Measurements from ENCODE around the gene STOX1.
"Not testable (repeated sequence)": the region's sequence is repeated elsewhere in the genome, so short reads cannot be mapped to it uniquely, and the experiment has no call there.

Gene STOX1

DNA sequence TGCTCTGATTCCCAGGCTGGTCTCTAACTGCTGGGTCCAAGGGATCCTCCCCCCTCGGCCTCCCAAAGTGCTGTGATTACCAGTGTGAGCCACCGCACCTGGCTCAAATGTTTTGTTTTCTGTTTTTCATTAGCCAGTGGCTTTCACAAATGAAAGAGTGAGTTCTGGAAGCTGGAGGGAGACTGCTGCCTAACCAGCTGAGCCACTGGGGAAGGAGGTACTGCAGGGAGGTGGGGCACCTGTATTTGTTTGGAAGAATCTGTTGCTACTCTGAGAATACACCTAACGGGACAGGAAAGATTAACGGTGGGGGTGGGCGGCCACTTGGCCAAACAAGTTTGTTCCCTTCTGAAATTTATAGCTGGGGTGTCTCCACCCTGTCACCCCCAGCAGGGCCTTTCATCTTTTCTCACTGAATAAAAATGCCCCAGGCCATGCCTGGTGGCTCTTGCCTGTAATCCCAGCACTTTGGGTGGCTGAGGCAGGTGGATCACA, 4.7 kb downstream of the STOX1 start:
- no peak for DNase-seq

DNA sequence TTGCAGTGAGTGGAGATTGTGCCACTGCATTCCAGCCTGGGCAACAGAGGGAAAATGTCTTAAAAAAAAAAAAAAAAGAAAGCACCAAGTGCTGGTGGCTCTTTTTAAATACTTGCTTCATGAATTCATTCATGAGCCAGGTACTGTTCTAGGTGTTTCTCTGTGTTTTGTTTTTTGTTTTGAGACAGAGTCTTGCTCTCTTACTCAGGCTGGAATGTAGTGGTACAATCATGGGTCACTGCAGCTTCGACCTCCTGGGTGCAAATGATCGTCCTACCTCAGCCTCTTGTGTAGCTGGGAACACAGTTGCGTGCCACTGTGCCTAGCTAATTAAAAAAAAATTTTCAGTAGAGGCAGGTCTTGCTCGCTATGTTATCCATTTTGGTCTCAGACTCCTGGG, 5.3 kb downstream of the STOX1 start:
- DNase-seq, result no peak

DNA sequence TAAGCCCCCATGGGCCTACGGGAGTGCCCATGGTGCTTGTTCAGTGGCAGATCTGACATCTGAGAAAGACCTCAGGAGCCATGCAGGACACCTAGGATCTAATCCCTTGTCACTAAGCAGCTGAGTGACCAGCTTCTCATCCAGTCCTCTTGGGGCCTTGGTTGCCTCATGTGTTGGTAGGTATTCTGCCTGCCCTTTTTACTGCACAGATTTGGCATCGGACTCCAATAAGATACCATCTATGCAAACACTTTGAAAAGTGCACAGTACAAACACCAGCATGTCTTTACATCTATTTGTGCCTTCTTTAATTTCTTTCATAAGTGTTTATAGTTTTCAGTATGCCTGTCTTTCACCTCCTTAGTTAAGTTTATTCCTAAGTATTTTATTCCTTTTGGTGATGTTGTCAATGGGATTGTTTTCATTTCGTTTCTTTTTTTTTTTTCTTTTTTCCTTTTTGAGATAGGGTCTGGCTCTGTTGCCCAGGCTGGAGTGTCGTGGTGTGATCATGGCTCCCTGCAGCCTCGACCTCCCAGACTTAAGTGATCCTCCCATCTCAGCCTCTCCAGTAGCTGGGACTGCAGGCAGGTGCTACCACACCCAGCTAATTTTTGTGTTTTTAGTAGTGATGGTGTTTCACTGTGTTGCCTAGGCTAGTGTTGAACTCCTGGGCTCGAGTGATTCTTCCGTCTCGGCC, 10.4 kb downstream of the STOX1 start:
- no peak for DNase-seq

DNA sequence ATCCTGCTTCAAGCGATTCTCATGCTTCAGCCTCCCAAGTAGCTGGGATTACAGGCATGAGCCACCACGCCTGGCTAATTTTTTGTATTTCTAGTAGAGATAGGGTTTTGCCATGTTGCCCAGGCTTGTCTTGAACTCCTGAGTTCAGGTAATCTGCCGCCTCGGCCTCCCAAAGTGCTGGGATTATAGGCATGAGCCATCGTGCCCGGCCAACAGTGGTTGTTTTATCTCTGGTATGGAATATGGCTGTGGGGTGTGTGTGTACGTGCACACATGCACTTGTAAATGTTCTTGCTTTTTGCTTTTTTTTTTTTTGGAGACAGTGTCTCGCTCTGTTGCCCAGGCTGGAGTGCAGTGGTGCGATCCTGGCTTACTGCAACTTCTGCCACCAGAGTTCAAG, 13.3 kb downstream of the STOX1 start:
- DNase-seq, result not testable (repeated sequence)

DNA sequence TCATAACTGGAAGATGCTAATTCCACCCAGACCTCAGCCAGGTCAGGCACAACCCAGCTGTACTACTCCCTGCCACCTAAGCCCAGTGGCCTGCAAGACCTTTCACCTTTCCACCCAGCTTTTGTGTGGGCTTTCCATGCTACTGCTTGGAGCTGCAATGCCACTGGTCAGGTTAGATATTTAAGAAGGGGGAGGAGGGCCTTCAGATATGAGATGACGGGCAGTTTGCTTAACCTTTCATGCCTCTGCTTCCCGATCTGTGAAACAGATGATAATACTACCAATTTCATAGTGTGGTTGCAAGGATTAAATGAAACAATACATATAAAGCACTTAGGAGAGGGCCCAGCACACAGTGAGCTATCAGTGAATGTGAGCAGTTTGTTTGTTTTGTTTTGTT, 20.9 kb downstream of the STOX1 start:
- no peak for DNase-seq

DNA sequence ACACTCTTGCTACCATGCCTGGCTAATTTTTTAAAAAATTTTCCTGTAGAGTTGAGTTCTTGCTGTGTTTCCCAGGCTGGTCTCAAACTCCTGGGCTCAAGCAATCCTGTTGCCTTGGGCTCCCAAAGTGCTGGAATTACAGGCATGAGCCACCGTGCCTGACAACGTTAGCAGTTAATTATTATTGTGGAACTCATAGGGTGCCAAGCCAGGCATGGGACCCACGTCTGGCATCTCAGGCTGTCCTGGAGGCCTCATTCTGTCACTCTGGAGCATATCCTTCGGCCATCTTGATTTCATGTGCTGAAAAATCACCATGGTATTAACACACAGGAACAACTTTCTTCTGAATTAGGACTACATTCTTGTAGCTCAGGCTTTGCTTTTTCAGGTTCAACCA, 21.5 kb downstream of the STOX1 start:
- no peak for DNase-seq

DNA sequence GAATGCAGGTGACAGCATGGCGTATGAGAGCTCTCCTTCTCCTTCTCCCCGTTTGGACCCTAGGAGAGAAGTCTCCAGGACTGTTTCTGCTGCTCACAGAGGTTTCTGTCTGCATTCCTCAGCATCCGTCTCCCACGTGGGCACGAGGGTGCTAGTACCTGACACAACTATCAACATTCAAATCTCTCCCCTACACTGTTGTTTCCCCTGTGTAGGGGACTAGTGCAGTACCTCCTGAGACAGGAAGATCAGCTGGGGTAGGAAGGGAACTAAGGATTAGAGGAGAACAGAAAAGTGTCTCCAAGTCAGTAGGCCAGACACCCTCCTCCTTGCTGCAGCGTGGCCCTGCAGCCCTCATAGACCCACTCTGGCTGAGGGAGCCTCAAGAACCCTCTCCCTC, 29.0 kb downstream of the STOX1 start:
- no peak for DNase-seq

DNA sequence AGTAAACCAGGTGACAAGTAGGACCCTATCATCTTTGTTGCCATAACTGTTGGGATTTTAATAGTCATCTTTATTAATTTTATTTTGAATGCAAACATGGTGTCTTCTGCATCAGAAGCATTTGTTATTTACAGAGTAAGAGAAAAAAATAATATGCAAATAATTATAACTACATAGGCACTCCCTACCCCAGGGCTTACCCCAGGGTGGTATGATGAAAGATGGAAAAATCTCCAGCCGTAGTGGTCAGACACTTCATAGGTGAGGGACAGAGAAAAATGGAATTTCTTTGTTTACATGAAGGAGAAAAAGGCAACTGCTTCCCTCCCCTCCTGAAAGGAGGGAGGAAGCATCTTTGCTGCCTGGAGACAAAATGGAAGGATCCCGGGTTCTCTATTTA, 29.7 kb downstream of the STOX1 start:
- DNase-seq, result no peak

DNA sequence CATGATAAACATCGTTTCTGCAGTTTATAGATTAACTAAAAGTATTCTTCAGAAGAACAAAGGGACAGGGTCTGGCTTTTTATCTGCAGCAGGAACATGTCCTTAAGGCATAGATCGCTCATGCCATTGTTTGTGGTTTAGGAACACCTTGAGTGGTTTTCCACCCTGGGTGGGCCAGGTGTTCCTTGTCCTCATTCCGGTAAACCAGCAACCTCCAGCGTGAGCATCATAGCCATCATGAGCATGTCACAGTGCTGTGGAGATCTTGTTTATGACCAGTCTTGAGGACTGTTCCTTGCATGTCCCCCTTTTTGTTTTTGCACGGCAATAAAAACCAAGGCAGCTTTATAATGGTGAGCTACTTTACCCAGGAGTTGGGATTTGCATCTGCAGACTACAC, 33.9 kb downstream of the STOX1 start:
- no peak for DNase-seq

DNA sequence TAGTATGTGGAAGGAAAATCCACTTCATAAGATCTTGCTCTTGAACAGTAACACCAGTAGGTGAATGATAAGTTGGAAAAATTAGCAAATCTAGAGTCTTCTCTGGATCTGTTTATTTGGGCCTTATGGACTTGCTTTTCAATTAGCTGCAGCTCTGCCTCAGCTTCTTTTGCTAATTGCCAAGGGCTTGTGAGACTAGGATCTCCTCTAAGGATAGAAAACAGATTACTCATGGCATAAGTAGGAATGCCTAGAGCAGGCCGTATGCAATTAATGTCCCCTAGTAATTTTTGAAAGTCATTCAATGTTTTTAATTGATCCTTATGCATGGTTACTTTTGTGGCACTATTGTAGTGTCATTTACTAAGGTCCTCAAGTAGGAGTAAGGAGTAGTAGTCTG, 37.3 kb downstream of the STOX1 start:
- DNase-seq, result no peak

DNA sequence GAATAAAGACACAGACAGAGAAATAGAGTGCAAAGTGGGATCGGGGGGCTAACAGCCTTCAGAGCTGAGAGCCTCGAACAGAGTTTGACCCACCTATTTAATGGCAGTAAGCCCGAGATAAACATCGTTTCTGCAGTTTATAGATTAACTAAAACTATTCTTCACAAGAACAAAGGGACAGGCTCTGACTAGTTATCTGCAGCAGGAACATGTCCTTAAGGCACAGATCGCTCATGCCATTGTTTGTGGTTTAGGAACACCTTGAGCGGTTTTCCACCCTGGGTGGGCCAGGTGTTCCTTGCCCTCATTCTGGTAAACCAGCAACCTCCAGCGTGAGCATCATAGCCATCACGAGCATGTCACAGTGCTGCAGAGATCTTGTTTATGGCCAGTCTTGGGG, 40.8 kb downstream of the STOX1 start:
- DNase-seq, result not testable (repeated sequence)

DNA sequence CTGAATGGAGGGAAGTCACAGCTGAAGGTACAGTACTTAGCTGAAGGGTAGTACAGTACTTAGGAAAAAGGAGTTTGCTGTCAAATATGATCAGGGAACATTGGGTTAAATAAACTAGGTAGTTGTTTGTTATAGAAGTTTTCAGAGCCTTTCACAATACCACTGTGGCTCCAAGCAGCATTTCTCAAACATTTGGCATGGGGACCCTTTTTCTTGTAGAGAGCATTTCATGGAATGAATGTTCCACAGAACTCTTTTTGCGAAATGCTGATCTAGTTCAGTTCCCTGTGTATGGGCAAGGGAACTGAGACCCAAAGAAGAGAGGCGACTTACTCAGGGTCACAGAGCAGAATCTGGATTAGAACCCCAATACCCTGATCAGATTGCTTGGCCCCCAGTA, 42.3 kb downstream of the STOX1 start:
- no peak for DNase-seq

DNA sequence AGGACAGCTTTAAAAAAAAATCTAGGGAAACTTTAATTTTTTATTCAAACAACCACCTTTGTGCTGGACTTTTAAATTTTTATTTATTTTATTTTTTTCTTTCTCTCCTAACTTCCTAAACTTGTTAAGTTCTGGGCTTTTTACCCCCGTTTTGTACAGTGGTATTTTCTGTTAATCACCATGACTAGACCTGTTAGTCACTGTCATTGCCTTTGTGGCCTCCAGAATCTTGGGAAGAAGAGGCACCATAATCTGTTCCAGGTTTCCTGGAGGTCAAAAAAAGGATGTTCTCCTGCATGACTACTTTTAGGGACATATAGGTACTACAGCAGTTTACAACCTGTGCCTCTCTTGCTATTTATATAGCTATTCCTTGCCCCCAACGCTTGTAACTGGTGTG, 42.7 kb downstream of the STOX1 start:
- no peak for DNase-seq

DNA sequence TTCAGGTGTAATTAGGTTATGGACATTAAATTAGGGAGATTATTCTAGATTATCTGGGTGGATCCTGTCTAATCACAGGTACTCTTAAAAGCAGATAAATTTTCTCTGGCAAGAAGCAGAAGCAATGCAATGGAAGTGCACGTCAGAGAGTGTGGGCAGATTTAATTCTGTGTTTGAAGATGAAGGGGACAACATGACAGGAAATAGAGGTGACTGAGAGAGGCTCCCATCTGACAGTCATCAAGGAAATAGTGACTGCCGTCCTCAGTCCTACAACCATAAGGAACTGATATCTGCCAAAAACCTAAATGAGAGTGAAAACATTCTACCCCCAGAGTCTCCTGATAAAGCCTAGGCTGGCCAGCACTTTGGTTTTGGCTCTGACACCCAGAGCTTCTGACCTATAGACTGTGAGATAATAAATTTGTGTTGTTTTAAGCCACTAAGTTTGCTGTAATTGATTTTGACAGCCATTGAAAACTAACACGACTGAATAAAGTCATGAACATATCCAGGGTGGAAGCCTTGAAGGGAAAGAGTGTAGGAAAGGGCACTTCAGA, 43.3 kb downstream of the STOX1 start:
- no peak for DNase-seq

DNA sequence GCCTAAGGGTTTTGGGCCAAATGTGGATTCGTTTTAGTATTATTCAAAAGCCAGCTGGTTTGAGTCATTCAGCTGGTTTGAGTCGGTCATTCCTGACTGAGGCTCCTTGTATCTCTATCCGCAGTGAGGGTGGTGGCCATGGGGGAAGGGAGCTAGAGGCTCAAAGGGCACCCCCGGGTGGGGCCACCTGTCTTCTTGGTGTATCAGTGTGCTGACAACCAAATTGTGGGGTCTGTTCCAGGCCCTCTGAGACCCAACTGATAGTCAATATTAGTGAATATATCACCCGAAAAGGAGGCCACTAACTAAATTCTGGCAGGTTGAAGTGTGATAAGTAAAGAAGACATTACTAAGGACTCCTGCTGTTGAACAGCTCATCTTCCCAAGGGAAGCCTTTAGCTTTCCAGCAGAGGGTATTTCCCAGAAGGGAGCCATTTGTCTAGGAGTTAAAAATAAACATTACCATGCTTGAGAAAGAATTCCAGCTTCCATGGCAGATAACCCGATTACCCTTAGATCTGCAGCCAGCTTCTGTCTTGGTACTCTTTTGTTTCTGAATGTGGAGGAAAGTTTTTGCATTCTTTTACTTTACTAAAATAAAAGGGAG, 43.9 kb downstream of the STOX1 start:
- DNase-seq, result no peak

DNA sequence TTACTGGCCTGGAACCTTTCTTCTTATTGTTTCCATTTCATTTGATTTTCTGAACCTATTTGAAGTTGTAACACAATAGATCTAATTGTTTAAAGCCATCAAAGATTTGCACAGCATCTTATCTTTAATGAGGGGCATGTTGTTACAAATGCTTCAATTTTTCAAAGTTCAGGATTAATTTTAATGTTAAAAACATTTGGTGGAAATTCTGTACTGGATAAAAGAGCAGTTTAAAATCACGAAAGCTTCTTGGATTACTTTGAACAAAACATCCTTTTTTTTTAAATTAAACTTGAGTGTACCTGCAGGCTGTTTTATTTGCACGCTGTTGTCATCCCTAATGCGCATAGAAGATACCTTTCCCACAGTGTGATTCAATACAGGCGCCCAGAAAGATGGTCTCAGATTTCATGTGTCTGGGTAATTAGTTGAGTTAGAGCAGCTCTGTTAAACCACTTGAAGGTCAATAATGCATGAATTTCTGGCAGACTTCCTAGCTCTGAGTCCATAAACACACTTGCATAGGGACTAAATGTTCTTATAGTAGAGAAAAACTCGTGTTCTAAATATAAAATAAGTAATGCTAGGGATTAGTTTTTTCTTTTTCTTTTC, 44.5 kb downstream of the STOX1 start:
- DNase-seq, result no peak

DNA sequence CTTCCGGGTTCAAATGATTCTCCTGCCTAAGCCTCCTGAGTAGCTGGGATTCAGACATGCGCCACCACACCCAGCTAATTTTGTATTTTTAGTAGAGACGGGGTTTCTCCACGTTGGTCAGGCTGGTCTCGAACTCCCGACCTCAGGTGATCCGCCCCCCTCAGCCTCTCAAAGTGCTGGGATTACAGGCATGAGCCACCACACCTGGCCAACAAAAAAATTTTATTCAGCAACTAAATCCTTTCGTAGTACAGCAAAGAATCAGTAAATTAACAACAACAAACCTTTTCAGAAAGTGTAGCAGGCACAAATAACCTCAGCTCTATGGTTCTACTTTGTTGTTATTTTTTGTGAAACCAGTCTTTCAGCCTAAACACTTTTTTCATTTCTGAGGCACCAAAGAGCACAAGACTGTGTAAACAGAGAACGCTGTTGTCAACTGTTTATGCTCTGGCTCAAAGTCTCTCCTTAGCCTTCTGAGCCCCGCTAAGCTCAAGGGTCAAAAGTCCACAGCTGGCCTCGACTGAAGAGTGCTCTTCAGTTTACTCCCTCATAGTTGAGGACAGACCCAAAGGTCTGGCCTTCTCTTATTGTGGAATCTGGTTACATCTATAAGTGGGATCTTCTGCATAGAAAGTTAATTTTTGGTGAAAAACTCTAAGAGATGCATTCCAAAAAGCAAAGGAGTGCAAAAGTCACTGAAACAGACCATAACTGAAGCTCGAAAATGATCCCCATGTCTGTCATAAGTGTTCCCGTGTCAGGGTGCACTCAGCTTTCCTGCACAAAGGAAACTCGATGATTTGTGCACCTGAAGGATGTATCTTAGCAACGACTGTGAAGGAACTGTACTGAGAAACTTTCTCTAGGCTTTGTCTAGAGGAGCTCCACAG, 49.2 kb downstream of the STOX1 start:
- no peak for DNase-seq

DNA sequence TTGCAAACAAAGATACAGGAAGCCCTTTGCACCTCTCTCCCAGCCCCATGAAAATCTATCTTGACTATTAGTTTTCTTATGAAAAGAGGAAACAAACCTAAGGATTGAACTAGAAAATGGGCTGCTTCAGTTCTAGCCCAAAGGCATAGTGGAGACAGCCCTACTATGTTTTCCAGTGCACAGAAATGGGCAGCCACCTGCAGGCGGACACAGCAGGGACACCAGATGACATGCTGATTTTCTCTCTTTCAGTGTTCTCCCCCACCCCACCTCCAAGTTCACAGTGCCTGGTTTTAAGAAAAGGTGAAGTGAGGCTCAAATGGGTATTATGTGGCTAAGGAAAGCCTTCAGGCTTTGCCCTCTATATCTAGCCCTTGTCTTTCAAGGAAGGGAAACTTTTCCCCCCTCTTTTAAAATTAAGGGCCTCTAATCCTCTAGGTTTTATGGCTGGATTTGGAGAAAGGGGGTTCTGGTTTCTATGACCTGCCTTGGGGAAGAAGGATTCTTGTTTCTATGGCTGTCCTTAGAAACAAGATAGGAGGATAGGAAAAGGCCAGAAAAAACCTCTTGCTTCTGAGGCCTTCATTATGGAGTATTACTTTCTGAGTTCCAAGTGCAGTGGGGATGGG, 50.3 kb downstream of the STOX1 start:
- no peak for DNase-seq

DNA sequence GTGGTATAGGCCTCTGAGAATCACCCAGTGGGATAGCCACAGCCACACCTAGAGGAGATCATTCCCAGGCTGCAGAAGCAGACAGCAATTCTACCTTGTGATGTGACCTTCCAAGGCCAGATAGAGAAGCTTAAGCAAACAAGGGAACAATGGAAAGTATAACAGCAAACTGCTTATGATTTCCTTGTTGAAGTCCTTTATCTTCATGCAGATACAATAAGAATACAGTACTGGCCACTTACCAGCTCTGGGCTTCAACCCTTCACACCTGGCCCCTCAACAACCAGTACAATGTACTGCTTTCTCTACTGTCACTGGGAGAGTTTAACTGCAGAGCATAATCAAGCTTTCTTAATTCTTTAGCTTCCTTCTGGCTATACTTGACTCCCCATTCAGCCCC, 51.2 kb downstream of the STOX1 start:
- DNase-seq, result no peak

DNA sequence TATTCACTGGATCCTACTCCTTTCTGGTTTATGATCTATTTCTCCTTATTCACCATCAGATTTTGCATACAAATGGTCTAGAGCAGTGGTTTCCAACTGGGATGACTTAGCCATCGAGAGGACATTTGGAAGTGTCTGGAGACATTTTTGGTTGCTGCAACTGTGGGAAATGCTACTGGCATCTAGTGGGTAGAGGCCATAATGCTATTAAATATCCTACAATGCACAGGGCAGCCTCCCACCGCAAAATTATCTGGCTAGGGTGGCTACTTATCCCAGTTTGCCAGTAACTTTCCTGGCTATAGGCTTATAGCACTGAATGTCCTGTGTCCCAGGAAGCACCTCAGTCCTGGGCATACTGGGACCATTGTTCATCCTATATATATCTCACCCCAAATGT, 52.3 kb downstream of the STOX1 start:
- no peak for DNase-seq

DNA sequence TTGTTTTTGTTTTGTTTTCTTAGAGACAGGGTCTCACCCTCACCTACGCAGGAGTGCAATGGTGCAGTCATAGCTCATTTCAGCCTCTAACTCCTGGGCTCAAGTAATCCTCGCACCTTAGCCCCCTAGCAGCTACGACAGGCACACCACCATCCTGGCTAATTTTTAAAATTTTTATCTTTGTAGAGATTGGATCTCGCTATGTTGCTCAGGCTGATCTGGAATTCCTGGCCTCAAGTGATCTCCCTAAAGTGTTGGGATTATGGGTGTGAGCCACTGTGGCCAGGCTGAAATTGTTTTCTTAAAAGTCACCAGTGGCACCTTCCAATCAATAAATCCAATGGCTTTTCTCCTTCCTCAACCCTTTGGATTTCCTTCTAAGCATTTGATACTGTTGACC, 52.9 kb downstream of the STOX1 start:
- no peak for DNase-seq

DNA sequence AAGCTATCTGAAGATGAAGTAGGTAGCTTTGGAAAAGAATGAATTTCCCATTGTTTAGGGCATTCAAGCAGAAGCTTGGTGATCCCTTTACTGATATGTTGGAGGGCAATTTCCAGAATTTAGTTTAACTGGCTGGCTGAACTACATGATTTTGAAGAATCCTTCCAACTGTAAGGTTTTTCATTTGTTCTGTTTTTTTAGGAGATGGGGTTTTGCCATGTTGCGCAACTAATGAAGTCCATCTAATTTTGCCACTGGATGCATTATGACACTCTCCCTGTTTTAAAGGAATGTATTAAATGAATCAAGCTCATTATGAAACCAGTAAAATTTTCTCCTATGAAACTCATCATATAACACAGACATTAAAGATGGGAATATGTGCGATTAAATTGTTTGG, 67.7 kb downstream of the STOX1 start:
- DNase-seq, result no peak

DNA sequence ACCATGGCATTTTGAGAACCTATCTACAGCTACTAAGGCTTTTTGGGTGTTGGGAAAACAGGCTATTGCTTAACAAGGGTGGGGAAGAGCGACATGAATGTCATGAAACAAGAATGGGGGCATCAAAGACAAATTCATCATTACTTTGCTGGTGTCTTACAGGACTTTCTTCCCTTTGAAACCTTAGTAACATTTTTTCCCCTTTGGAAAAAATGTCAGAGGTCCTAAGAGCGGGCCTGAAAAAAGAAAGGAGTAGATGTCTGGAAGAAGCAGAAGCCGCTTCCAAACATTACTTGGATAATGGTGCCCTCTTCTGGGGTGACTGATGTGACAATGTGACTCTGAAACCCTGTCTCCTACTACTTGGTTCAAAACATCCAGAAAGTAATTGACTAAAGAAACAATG, 70.0 kb downstream of the STOX1 start:
- DNase-seq, result no peak
